SK-N-SH treated with all-trans-retinoic acid at 6 μM for 48 hours (cell line): ENCODE measurements around the gene RRAS.

Experiments
- CSDC2 ChIP-seq: fragments of 250-450 bp; sonication (Bioruptor Pico); IDR thresholded peaks from 2 replicates; pipeline ENCODE4 v1.5.0; 2020; ENCODE audit warnings: mild to moderate bottlenecking, moderate library complexity
- ESRRG ChIP-seq: fragments of 250-450 bp; sonication (Bioruptor Pico); IDR thresholded peaks from 2 replicates; pipeline ENCODE4 v1.6.1; 2021; ENCODE audit warnings: mild to moderate bottlenecking
- OSR1 ChIP-seq: fragments of 250-450 bp; sonication (Bioruptor Pico); IDR thresholded peaks from 2 replicates; pipeline ENCODE4 v1.8.0; 2022; ENCODE audit warnings: moderate library complexity, mild to moderate bottlenecking, inconsistent platforms
- RARB ChIP-seq: fragments of 250-450 bp; sonication (Bioruptor Pico); IDR thresholded peaks from 2 replicates; pipeline ENCODE4 v1.8.0; 2021; ENCODE audit warnings: mild to moderate bottlenecking, moderate library complexity
- SNAI2 ChIP-seq: fragments of 250-450 bp; sonication (Bioruptor Pico); IDR thresholded peaks from 2 replicates; pipeline ENCODE4 v1.5.0; 2020; ENCODE audit warnings: mild to moderate bottlenecking, moderate library complexity
- TCF4 ChIP-seq: fragments of 250-450 bp; sonication (Bioruptor Pico); IDR thresholded peaks from 2 replicates; pipeline ENCODE4 v1.8.0; 2021; ENCODE audit warnings: mild to moderate bottlenecking, moderate library complexity, borderline replicate concordance
- ZFP3 ChIP-seq: fragments of 250-450 bp; sonication (Bioruptor Pico); IDR thresholded peaks from 2 replicates; pipeline ENCODE4 v1.5.0; 2020; ENCODE audit warnings: mild to moderate bottlenecking, moderate library complexity
- ZNF70 ChIP-seq: fragments of 450-650 bp; formaldehyde crosslinking; IDR thresholded peaks from 2 replicates; pipeline ENCODE4 v1.5.0; 2020; ENCODE audit warnings: mild to moderate bottlenecking, moderate library complexity
- TF ChIP-seq, protein P1 (sequence below): fragments of 250-450 bp; sonication (Bioruptor Pico); IDR thresholded peaks from 2 replicates; pipeline ENCODE4 v1.8.0; 2020; ENCODE audit warnings: mild to moderate bottlenecking, moderate library complexity, borderline replicate concordance
- TF ChIP-seq, protein P2 (sequence below): fragments of 250-450 bp; sonication (Bioruptor Pico); IDR thresholded peaks from 2 replicates; pipeline ENCODE4 v1.5.1; 2020; ENCODE audit warnings: low read depth, mild to moderate bottlenecking, moderate library complexity

DNA sequence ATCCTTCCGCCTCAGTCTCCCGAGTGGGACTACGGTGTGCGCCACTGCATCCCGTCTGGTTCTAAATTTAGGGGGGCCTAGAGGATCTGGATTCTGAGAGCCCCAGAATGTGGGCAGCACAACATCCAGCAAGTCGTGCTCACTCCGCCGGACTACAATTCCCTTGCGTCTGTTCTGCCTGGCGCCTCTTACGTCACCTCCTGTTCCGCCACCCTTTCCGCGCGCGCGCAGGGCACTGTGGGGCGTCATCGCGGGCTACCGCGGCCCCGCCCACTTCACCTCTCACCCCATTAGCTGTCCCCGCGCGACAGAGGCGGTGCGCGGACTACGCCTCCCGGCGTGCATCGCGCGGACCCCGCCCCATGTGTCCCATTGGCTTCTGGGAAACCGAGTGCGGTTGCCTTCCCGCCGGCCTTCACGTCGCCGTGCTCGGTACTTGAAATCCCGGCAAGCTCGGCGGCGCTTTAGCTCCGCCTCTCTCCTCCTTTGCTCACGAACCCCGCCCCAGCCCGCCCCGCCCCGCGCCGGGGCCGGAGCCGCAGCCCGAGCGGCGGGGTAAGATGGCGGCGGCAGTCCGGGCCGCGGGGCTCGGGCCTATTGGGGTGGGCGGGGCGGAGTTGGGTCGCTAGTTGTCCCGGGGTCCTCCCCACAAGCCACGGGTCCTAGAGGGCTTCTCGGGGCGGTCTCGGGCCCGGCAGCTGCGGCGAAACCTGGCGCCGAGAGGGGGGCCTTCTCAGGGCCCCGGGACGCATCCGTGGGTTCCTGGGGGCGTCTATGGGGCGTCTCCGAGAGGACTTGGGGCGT, 1.9 kb upstream of the RRAS start, which contains the start of gene SCAF1:
- TF ChIP-seq, protein P1, sequence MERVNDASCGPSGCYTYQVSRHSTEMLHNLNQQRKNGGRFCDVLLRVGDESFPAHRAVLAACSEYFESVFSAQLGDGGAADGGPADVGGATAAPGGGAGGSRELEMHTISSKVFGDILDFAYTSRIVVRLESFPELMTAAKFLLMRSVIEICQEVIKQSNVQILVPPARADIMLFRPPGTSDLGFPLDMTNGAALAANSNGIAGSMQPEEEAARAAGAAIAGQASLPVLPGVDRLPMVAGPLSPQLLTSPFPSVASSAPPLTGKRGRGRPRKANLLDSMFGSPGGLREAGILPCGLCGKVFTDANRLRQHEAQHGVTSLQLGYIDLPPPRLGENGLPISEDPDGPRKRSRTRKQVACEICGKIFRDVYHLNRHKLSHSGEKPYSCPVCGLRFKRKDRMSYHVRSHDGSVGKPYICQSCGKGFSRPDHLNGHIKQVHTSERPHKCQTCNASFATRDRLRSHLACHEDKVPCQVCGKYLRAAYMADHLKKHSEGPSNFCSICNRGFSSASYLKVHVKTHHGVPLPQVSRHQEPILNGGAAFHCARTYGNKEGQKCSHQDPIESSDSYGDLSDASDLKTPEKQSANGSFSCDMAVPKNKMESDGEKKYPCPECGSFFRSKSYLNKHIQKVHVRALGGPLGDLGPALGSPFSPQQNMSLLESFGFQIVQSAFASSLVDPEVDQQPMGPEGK: no peak
- TF ChIP-seq ZNF70 (CRISPR knock-in tag) (no peak), CSDC2 (CRISPR knock-in tag) (no peak), ZFP3 (CRISPR knock-in tag) (0 out of 2 replicates have a peak, but pooled peaks have one; percentile 44), SNAI2 (CRISPR knock-in tag) (no peak), ESRRG (CRISPR knock-in tag) (no peak), OSR1 (CRISPR knock-in tag) (no peak), TCF4 (no peak), RARB (CRISPR knock-in tag) (no peak)
- TF ChIP-seq, protein P2, sequence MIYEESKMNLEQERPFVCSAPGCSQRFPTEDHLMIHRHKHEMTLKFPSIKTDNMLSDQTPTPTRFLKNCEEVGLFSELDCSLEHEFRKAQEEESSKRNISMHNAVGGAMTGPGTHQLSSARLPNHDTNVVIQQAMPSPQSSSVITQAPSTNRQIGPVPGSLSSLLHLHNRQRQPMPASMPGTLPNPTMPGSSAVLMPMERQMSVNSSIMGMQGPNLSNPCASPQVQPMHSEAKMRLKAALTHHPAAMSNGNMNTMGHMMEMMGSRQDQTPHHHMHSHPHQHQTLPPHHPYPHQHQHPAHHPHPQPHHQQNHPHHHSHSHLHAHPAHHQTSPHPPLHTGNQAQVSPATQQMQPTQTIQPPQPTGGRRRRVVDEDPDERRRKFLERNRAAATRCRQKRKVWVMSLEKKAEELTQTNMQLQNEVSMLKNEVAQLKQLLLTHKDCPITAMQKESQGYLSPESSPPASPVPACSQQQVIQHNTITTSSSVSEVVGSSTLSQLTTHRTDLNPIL (CRISPR knock-in tag): no peak
